ENCODE measurements around the gene KRT71. TPM values are rescaled to one million over a fixed set of nuclear protein-coding genes. Genes with fewer than 3 reads are reported as not detected.
A peak's percentile ranks its signal among the peaks of the same experiment; 100 is the strongest.

Gene KRT71
- total RNA-seq, 4 donors from 2014 or later: not detected

GRCh38 chr12:52527121-52527800 is 25.7 kb downstream of the KRT71 start:
- H3K4me3 ChIP-seq (replicated peaks in 1 of 3): no peak overlapping the region
- intact Hi-C loops (cut with DNase I): no loop called here
- TF ChIP-seq POLR2A (IDR thresholded peaks at IDR 0.05): no peak
- no peak for TF ChIP-seq CTCF (IDR thresholded peaks at IDR 0.05)
- H3K36me3 ChIP-seq: no peaks in the 10 kb centered on the region
- H3K9me3 ChIP-seq: no peaks in the 10 kb centered on the region
- no peaks in the 10 kb centered on the region for H3K27me3 ChIP-seq
- H3K4me1 ChIP-seq: peaks cover 0 to 6% of the 10 kb centered on the region in 2 donors
- no peak overlapping the region for H3K27ac ChIP-seq
- no peak for DNase-seq
- WGBS, 2 donors: 90% methylated on average over 3 to 4 of the region's 4 CpGs

GRCh38 chr12:52526511-52526951 is 26.4 kb downstream of the KRT71 start:
- DNase-seq: no peak
- Histone ChIP-seq H3K9me3 (no peaks in the 10 kb centered on the region), H3K27me3 (no peaks in the 10 kb centered on the region), H3K4me3 (replicated peaks in 1 of 3) (no peak overlapping the region), H3K27ac (no peak overlapping the region), H3K4me1 (peaks cover 0 to 11% of the 10 kb centered on the region in 2 donors), H3K36me3 (no peaks in the 10 kb centered on the region)
- 85 to 87% methylated on average over 8 of the region's 8 CpGs for WGBS, 2 donors
- TF ChIP-seq CTCF (IDR thresholded peaks at IDR 0.05) (no peak), POLR2A (IDR thresholded peaks at IDR 0.05) (no peak)
- intact Hi-C loops (cut with DNase I): no loop called here

- Histone ChIP-seq H3K4me1 (peaks cover 0 to 12% of the 10 kb centered on the region in 2 donors), H3K27me3 (no peaks in the 10 kb centered on the region), H3K27ac (no peak overlapping the region), H3K4me3 (replicated peaks in 1 of 3) (no peak overlapping the region), H3K36me3 (no peaks in the 10 kb centered on the region), H3K9me3 (no peaks in the 10 kb centered on the region)
- DNase-seq: peak in 1 of 2 donors; percentile 68
- intact Hi-C loops (cut with DNase I): no loop called here
- 59 to 72% methylated on average over 11 to 13 of the region's 13 CpGs for WGBS, 2 donors
- TF ChIP-seq POLR2A (IDR thresholded peaks at IDR 0.05) (no peak), CTCF (IDR thresholded peaks at IDR 0.05) (no peak)
These were observed 27.1 kb downstream of the KRT71 start for GRCh38 chr12:52525661-52526499.

GRCh38 chr12:52524898-52525591 is 27.9 kb downstream of the KRT71 start:
- TF ChIP-seq CTCF (IDR thresholded peaks at IDR 0.05): no peak
- no peak for TF ChIP-seq POLR2A (IDR thresholded peaks at IDR 0.05)
- WGBS, 2 donors: 88 to 92% methylated on average over 5 of the region's 5 CpGs
- Histone ChIP-seq H3K4me1 (peaks cover 0 to 12% of the 10 kb centered on the region in 2 donors), H3K27me3 (no peaks in the 10 kb centered on the region), H3K9me3 (no peaks in the 10 kb centered on the region), H3K36me3 (no peaks in the 10 kb centered on the region), H3K27ac (no peak overlapping the region), H3K4me3 (replicated peaks in 1 of 3) (no peak overlapping the region)
- intact Hi-C loops (cut with DNase I): no loop called here
- DNase-seq: no peak
